Adrenal gland (tissue), 12 donors: ENCODE measurements around the gene TEAD1. TPM values are rescaled to one million over a fixed set of nuclear protein-coding genes. Genes with fewer than 3 reads are reported as not detected.

Experiments
- DNase-seq, 7 donors: peaks; one replicate each; pipeline ENCODE4 v3.0.0-alpha.2; 2019 to 2020
- H3K27ac ChIP-seq, 5 donors: fragments of 200-600 bp; sonication (generic) in 4 of 5; 1 replicate in 3 of 5; 2 replicates in 2 of 5; pipeline versions ENCODE4 v1.5.1 to v1.8.0; 2016 to 2020; ENCODE audit warnings: mild to moderate bottlenecking in 1 of 5
- H3K27me3 ChIP-seq: fragments of 200-600 bp; 2 replicates; pipeline ENCODE4 v1.8.0; 2021
- H3K36me3 ChIP-seq, 2 donors: fragments of 200-600 bp; replicated peaks in 1 of 2; 1 replicate in 1 of 2; 2 replicates in 1 of 2; pipeline versions ENCODE4 v1.5.1 to v1.8.0; 2018 to 2022
- H3K4me1 ChIP-seq, 2 donors: fragments of 200-600 bp; replicated peaks in 1 of 2; 1 replicate in 1 of 2; 2 replicates in 1 of 2; pipeline versions ENCODE4 v1.5.1 to v1.8.0; 2018 to 2021
- H3K4me3 ChIP-seq, 4 donors: fragments of 200-600 bp; sonication (generic) in 3 of 4; one replicate each; pipeline ENCODE4 v1.5.1; 2016 to 2018
- H3K9me3 ChIP-seq, 3 donors: fragments of 200-600 bp; sonication (generic) in 1 of 3; replicated peaks in 1 of 3; 1 replicate in 2 of 3; 2 replicates in 1 of 3; pipeline versions ENCODE4 v1.5.1 to v1.8.0; 2016 to 2021
- POLR2A ChIP-seq, 2 donors: fragments of 450-650 bp; IDR thresholded peaks; one replicate each; pipeline ENCODE4 v1.6.1; 2017; ENCODE audit warnings: antibody characterized with exemption in 2 of 2, mild to moderate bottlenecking in 2 of 2, moderate library complexity in 1 of 2
- WGBS, 4 donors: extraction: QIAGEN DNeasy Blood & Tissue Kit in 2 of 4; methylation state at CpG; one replicate each; pipeline versions ENCODE4 v1.1.5 to v1.1.7; 2013 to 2017; 5-methylcytosine and 5-hydroxymethylcytosine counted together
- intact Hi-C, 2 donors: fragments of 100-400 bp; cut with DNase I; formaldehyde crosslinking; loops; one replicate each; pipeline versions ENCODE4 v1.14.1 to v1.15.0; 2022 to 2023
- polyA plus RNA-seq, 3 donors: library from polyadenylated mRNA; stranded (reverse); fragments of 200-250 nt in 2 of 3; fragments of 350-450 nt in 1 of 3; fragmentation: Illumina TruSeq in 1 of 3; extraction: RNeasy Lipid Tissue Mini Kit (QIAGEN cat#74804) in 1 of 3; gene quantifications; one replicate each; pipeline ENCODE4 v1.2.3, GENCODE V29; 2013 to 2014
- total RNA-seq, 9 donors: library from RNA; depleted of rRNA in 4 of 9; stranded (reverse); fragments of >200 nt in 4 of 9; fragments of 120-200 nt in 1 of 9; fragmentation: NEBNext Ultra II Directional in 1 of 9; extraction: Animal tissue kit (Norgen Biotek cat#: 25700) in 1 of 9; gene quantifications; one replicate each; pipeline versions ENCODE4 v1.1.0 to v1.2.4, GENCODE V29; 2013 to 2023
- TF ChIP-seq, protein P1 (sequence below), 6 experiments: fragments of 450-650 bp in 4 of 6; fragments of 200-600 bp in 2 of 6; sonication (generic) in 1 of 6; IDR thresholded peaks; 1 replicate in 5 of 6; 2 replicates in 1 of 6; pipeline versions ENCODE4 v1.5.1 to v1.8.0; 2016 to 2021; ENCODE audit warnings: antibody characterized with exemption in 6 of 6, mild to moderate bottlenecking in 2 of 6, moderate library complexity in 1 of 6
- donor health status: healthy with polysubstance abuse.
- donor health status: Bipolar disorder and iron deficiency.
- donor health status: DM: yes; HTN: yes; CAD: no.
- donor health status: DM: no; HTN: no; CAD: no.
- donor health status: DM: no; HTN: no; CAD: no.
- donor health status: DM: yes; HTN: yes; CAD: no.

TEAD1 gene
- total and polyA plus RNA-seq, 12 donors, result 3.9 to 49.9 (median 35.1) TPM

DNA sequence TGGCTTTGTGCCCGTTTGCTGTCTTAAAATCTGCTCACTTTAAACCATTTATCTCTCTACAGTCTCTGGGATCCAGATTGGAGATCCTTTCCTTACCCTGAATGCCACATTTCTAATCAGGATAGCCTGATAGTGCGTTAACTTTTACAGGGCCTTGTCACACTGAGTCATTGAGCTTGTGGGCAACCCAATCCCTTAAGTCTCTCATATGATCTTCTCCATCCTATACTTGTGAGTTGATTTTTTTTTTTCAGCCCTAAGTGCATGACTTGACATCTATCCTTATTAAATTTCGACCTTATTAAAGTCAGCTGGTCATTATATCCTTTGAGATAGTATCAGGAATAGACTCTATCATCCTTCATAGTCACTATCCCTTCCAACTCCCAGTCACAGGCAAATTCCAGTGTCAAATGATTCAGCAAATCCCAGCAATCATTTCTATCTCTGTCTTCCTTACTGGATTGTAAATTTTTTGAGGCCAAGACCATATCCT lies 57.7 kb downstream of the TEAD1 start:
- Histone ChIP-seq H3K4me3 (no peak overlapping the region), H3K27me3 (no peaks in the 10 kb centered on the region), H3K27ac (no peak overlapping the region), H3K9me3 (no peaks in the 10 kb centered on the region), H3K4me1 (peaks cover 0 to 20% of the 10 kb centered on the region in 2 donors), H3K36me3 (no peaks in the 10 kb centered on the region)
- 46 to 68% (median 54%) methylated on average over 3 of the region's 3 CpGs for WGBS, 4 donors
- no peak for DNase-seq
- intact Hi-C loops, result no loop called here
- TF ChIP-seq, protein P1, sequence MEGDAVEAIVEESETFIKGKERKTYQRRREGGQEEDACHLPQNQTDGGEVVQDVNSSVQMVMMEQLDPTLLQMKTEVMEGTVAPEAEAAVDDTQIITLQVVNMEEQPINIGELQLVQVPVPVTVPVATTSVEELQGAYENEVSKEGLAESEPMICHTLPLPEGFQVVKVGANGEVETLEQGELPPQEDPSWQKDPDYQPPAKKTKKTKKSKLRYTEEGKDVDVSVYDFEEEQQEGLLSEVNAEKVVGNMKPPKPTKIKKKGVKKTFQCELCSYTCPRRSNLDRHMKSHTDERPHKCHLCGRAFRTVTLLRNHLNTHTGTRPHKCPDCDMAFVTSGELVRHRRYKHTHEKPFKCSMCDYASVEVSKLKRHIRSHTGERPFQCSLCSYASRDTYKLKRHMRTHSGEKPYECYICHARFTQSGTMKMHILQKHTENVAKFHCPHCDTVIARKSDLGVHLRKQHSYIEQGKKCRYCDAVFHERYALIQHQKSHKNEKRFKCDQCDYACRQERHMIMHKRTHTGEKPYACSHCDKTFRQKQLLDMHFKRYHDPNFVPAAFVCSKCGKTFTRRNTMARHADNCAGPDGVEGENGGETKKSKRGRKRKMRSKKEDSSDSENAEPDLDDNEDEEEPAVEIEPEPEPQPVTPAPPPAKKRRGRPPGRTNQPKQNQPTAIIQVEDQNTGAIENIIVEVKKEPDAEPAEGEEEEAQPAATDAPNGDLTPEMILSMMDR (IDR thresholded peaks at IDR 0.05), result no peak
- no peak for TF ChIP-seq POLR2A (IDR thresholded peaks at IDR 0.05)

GRCh38 chr11:12733091-12733490 lies 58.9 kb downstream of the TEAD1 start:
- DNase-seq, result no peak
- no peaks in the 10 kb centered on the region for H3K36me3 ChIP-seq
- no peaks in the 10 kb centered on the region for H3K27me3 ChIP-seq
- no peak overlapping the region for H3K27ac ChIP-seq
- H3K9me3 ChIP-seq, result no peaks in the 10 kb centered on the region
- H3K4me3 ChIP-seq, result no peak overlapping the region
- H3K4me1 ChIP-seq, result peaks cover 0 to 10% of the 10 kb centered on the region in 2 donors
- WGBS, 4 donors, result 94 to 100% (median 98%) methylated on average over 2 of the region's 2 CpGs
- TF ChIP-seq POLR2A (IDR thresholded peaks at IDR 0.05), result no peak
- TF ChIP-seq, protein P1 (IDR thresholded peaks at IDR 0.05), result no peak
- intact Hi-C loops, result no loop called here

GRCh38 chr11:12734625-12735024 lies 60.4 kb downstream of the TEAD1 start:
- H3K27me3 ChIP-seq, result no peaks in the 10 kb centered on the region
- no peak overlapping the region for H3K27ac ChIP-seq
- no peaks in the 10 kb centered on the region for H3K36me3 ChIP-seq
- peaks cover 0 to 8% of the 10 kb centered on the region in 2 donors for H3K4me1 ChIP-seq
- no peak for DNase-seq
- TF ChIP-seq, protein P1 (IDR thresholded peaks at IDR 0.05), result no peak
- no peak for TF ChIP-seq POLR2A (IDR thresholded peaks at IDR 0.05)
- H3K4me3 ChIP-seq, result no peak overlapping the region
- intact Hi-C loops, result no loop called here
- H3K9me3 ChIP-seq, result no peaks in the 10 kb centered on the region
- 95 to 99% (median 97%) methylated on average over 4 of the region's 4 CpGs for WGBS, 4 donors

- Histone ChIP-seq H3K4me3 (no peak overlapping the region), H3K27ac (no peak overlapping the region), H3K4me1 (peaks cover 0 to 8% of the 10 kb centered on the region in 2 donors), H3K36me3 (no peaks in the 10 kb centered on the region), H3K9me3 (no peaks in the 10 kb centered on the region), H3K27me3 (no peaks in the 10 kb centered on the region)
- intact Hi-C loops, result no loop called here
- WGBS, 4 donors, result 81 to 87% (median 85%) methylated on average over 7 of the region's 7 CpGs
- DNase-seq, result no peak
- TF ChIP-seq, protein P1 (IDR thresholded peaks at IDR 0.05), result no peak
- TF ChIP-seq POLR2A (IDR thresholded peaks at IDR 0.05), result no peak
Measured at GRCh38 chr11:12735262-12735661, 61.0 kb downstream of the TEAD1 start.
